ENCODE data around the gene MDH2. TPM values are rescaled to one million over a fixed set of nuclear protein-coding genes. Genes with fewer than 3 reads are reported as not detected.
"Not testable (repeated sequence)": the region's sequence is repeated elsewhere in the genome, so short reads cannot be mapped to it uniquely, and the experiment has no call there.

Gene MDH2
- total and polyA plus RNA-seq, 5 donors from 2014 or later: 70.6 to 237 (median 162) TPM

GRCh38 chr7:76091506-76091905, 43.6 kb downstream of the MDH2 start:
- peaks cover 23% of the 10 kb centered on the region for H3K27me3 Mint-ChIP-seq
- ATAC-seq (ENCODE audit: low read depth in 2 of 2): no peak
- peaks cover 0 to 1% (median 0%) of the 10 kb centered on the region in 7 donors for H3K9me3 Mint-ChIP-seq
- H3K9me3 ChIP-seq (ENCODE audit: control insufficient read depth in 2 of 2, low read length in 2 of 2): no peaks in the 10 kb centered on the region
- H3K27ac Mint-ChIP-seq: no peak overlapping the region
- no peaks in the 10 kb centered on the region for H3K36me3 Mint-ChIP-seq
- H3K4me1 ChIP-seq (ENCODE audit: control insufficient read depth, insufficient read depth, low read length, poor library complexity, severe bottlenecking): no peaks in the 10 kb centered on the region
- no peak overlapping the region for H3K27ac ChIP-seq (ENCODE audit: insufficient read depth, low read length, poor library complexity, severe bottlenecking)
- no peak overlapping the region for H3K4me3 ChIP-seq (ENCODE audit: low read depth, low read length)
- no peaks in the 10 kb centered on the region for H3K27me3 ChIP-seq (ENCODE audit: control insufficient read depth, insufficient read depth, low read length)
- no peak overlapping the region for H3K4me3 Mint-ChIP-seq
- no peaks in the 10 kb centered on the region for H3K4me1 Mint-ChIP-seq
- DNase-seq: no peak
- no peaks in the 10 kb centered on the region for H3K36me3 ChIP-seq (ENCODE audit: control insufficient read depth, insufficient read depth, low read length)

GRCh38 chr7:76093531-76093930, 45.6 kb downstream of the MDH2 start:
- not testable (repeated sequence) for H3K4me1 Mint-ChIP-seq

GRCh38 chr7:76094326-76094725, 46.4 kb downstream of the MDH2 start:
- H3K4me3 Mint-ChIP-seq; H3K36me3 ChIP-seq (ENCODE audit: control insufficient read depth, insufficient read depth, low read length); DNase-seq; H3K4me1 Mint-ChIP-seq; H3K9me3 ChIP-seq (ENCODE audit: control insufficient read depth in 2 of 2, low read length in 2 of 2); H3K9me3 Mint-ChIP-seq; H3K27ac ChIP-seq (ENCODE audit: insufficient read depth, low read length, poor library complexity, severe bottlenecking); H3K27ac Mint-ChIP-seq; ATAC-seq (ENCODE audit: low read depth in 2 of 2); H3K4me3 ChIP-seq (ENCODE audit: low read depth, low read length); H3K36me3 Mint-ChIP-seq; H3K27me3 ChIP-seq (ENCODE audit: control insufficient read depth, insufficient read depth, low read length); H3K4me1 ChIP-seq (ENCODE audit: control insufficient read depth, insufficient read depth, low read length, poor library complexity, severe bottlenecking): not testable (repeated sequence)
- H3K27me3 Mint-ChIP-seq: peaks cover 29% of the 10 kb centered on the region

More at GRCh38 chr7:76093531-76093930, 45.6 kb downstream of the MDH2 start:
- H3K27ac Mint-ChIP-seq; DNase-seq; H3K9me3 Mint-ChIP-seq; H3K36me3 ChIP-seq (ENCODE audit: control insufficient read depth, insufficient read depth, low read length); H3K36me3 Mint-ChIP-seq; H3K27ac ChIP-seq (ENCODE audit: insufficient read depth, low read length, poor library complexity, severe bottlenecking); H3K27me3 ChIP-seq (ENCODE audit: control insufficient read depth, insufficient read depth, low read length); H3K4me3 Mint-ChIP-seq; H3K4me1 ChIP-seq (ENCODE audit: control insufficient read depth, insufficient read depth, low read length, poor library complexity, severe bottlenecking); H3K4me3 ChIP-seq (ENCODE audit: low read depth, low read length); ATAC-seq (ENCODE audit: low read depth in 2 of 2); H3K9me3 ChIP-seq (ENCODE audit: control insufficient read depth in 2 of 2, low read length in 2 of 2): not testable (repeated sequence)
- H3K27me3 Mint-ChIP-seq: peaks cover 29% of the 10 kb centered on the region

- peaks cover 2% of the 10 kb centered on the region for H3K27me3 ChIP-seq (ENCODE audit: control insufficient read depth, insufficient read depth, low read length)
- no peaks in the 10 kb centered on the region for H3K9me3 ChIP-seq (ENCODE audit: control insufficient read depth in 2 of 2, low read length in 2 of 2)
- Mint-ChIP-seq H3K27ac (no peak overlapping the region), H3K27me3 (peaks cover 29% of the 10 kb centered on the region), H3K36me3 (no peaks in the 10 kb centered on the region), H3K9me3 (no peaks in the 10 kb centered on the region), H3K4me3 (no peak overlapping the region), H3K4me1 (no peaks in the 10 kb centered on the region)
- ATAC-seq (ENCODE audit: low read depth in 2 of 2): no peak
- H3K4me3 ChIP-seq (ENCODE audit: low read depth, low read length): no peak overlapping the region
- no peak overlapping the region for H3K27ac ChIP-seq (ENCODE audit: insufficient read depth, low read length, poor library complexity, severe bottlenecking)
- DNase-seq: no peak
- H3K4me1 ChIP-seq (ENCODE audit: control insufficient read depth, insufficient read depth, low read length, poor library complexity, severe bottlenecking): no peaks in the 10 kb centered on the region
- H3K36me3 ChIP-seq (ENCODE audit: control insufficient read depth, insufficient read depth, low read length): no peaks in the 10 kb centered on the region
These were observed 48.0 kb downstream of the MDH2 start for GRCh38 chr7:76095908-76096307.

- not testable (repeated sequence) for H3K9me3 ChIP-seq (ENCODE audit: control insufficient read depth in 2 of 2, low read length in 2 of 2); H3K4me3 ChIP-seq (ENCODE audit: low read depth, low read length); H3K4me1 Mint-ChIP-seq; H3K27ac Mint-ChIP-seq; H3K4me1 ChIP-seq (ENCODE audit: control insufficient read depth, insufficient read depth, low read length, poor library complexity, severe bottlenecking); H3K9me3 Mint-ChIP-seq; H3K36me3 Mint-ChIP-seq; H3K27ac ChIP-seq (ENCODE audit: insufficient read depth, low read length, poor library complexity, severe bottlenecking); ATAC-seq (ENCODE audit: low read depth in 2 of 2); H3K36me3 ChIP-seq (ENCODE audit: control insufficient read depth, insufficient read depth, low read length); DNase-seq; H3K27me3 ChIP-seq (ENCODE audit: control insufficient read depth, insufficient read depth, low read length); H3K4me3 Mint-ChIP-seq
- peaks cover 13% of the 10 kb centered on the region for H3K27me3 Mint-ChIP-seq
These were observed 54.0 kb downstream of the MDH2 start for GRCh38 chr7:76101693-76102437.

- H3K36me3 ChIP-seq (ENCODE audit: control insufficient read depth, insufficient read depth, low read length); H3K27me3 Mint-ChIP-seq; DNase-seq; H3K27me3 ChIP-seq (ENCODE audit: control insufficient read depth, insufficient read depth, low read length); H3K27ac ChIP-seq (ENCODE audit: insufficient read depth, low read length, poor library complexity, severe bottlenecking); H3K36me3 Mint-ChIP-seq; H3K9me3 ChIP-seq (ENCODE audit: control insufficient read depth in 2 of 2, low read length in 2 of 2); H3K4me1 Mint-ChIP-seq; H3K4me3 ChIP-seq (ENCODE audit: low read depth, low read length); H3K4me1 ChIP-seq (ENCODE audit: control insufficient read depth, insufficient read depth, low read length, poor library complexity, severe bottlenecking); H3K9me3 Mint-ChIP-seq; ATAC-seq (ENCODE audit: low read depth in 2 of 2); H3K27ac Mint-ChIP-seq: not testable (repeated sequence)
- H3K4me3 Mint-ChIP-seq: peak overlapping the region in 1 of 4 donors; percentile 74
These were observed 55.9 kb downstream of the MDH2 start for GRCh38 chr7:76103788-76104187.

GRCh38 chr7:76106130-76106529, 58.2 kb downstream of the MDH2 start:
- H3K4me1 Mint-ChIP-seq; H3K27ac Mint-ChIP-seq; DNase-seq; H3K27me3 Mint-ChIP-seq; H3K4me3 Mint-ChIP-seq; H3K4me1 ChIP-seq (ENCODE audit: control insufficient read depth, insufficient read depth, low read length, poor library complexity, severe bottlenecking); H3K36me3 Mint-ChIP-seq; H3K27me3 ChIP-seq (ENCODE audit: control insufficient read depth, insufficient read depth, low read length); H3K4me3 ChIP-seq (ENCODE audit: low read depth, low read length); ATAC-seq (ENCODE audit: low read depth in 2 of 2); H3K9me3 ChIP-seq (ENCODE audit: control insufficient read depth in 2 of 2, low read length in 2 of 2); H3K27ac ChIP-seq (ENCODE audit: insufficient read depth, low read length, poor library complexity, severe bottlenecking); H3K9me3 Mint-ChIP-seq; H3K36me3 ChIP-seq (ENCODE audit: control insufficient read depth, insufficient read depth, low read length): not testable (repeated sequence)

- Histone ChIP-seq H3K27ac (ENCODE audit: insufficient read depth, low read length, poor library complexity, severe bottlenecking) (no peak overlapping the region), H3K4me3 (ENCODE audit: low read depth, low read length) (no peak overlapping the region), H3K4me1 (ENCODE audit: control insufficient read depth, insufficient read depth, low read length, poor library complexity, severe bottlenecking) (no peaks in the 10 kb centered on the region), H3K27me3 (ENCODE audit: control insufficient read depth, insufficient read depth, low read length) (no peaks in the 10 kb centered on the region), H3K9me3 (ENCODE audit: control insufficient read depth in 2 of 2, low read length in 2 of 2) (no peaks in the 10 kb centered on the region), H3K36me3 (ENCODE audit: control insufficient read depth, insufficient read depth, low read length) (no peaks in the 10 kb centered on the region)
- Mint-ChIP-seq H3K27ac (no peak overlapping the region), H3K9me3 (no peaks in the 10 kb centered on the region), H3K4me3 (no peak overlapping the region), H3K36me3 (no peaks in the 10 kb centered on the region), H3K4me1 (no peaks in the 10 kb centered on the region), H3K27me3 (no peaks in the 10 kb centered on the region)
- DNase-seq (no peak), ATAC-seq (ENCODE audit: low read depth in 2 of 2) (no peak)
These were observed 59.0 kb downstream of the MDH2 start for GRCh38 chr7:76106893-76107292.
